Measurements from ENCODE around the gene PTPMT1.

GRCh38 chr11:47518212-47518964 lies 47.0 kb upstream of the PTPMT1 start:
- no peak for TF ChIP-seq CTCF (IDR thresholded peaks at IDR 0.05 in 8 of 11, conservative IDR thresholded peaks at IDR 0.05 in 3 of 11)
- TF ChIP-seq POLR2AphosphoS5 (IDR thresholded peaks at IDR 0.05), result peak in 1 of 3 donors; percentile 28
- no peak for TF ChIP-seq POLR2A (IDR thresholded peaks at IDR 0.05)
